Coronary artery (tissue), 2 donors: ENCODE measurements around the gene TIGD4.

Experiments used
- DNase-seq: peaks from one replicate; pipeline ENCODE4 v3.0.0-alpha.2; 2017; ENCODE audit warnings: low spot score
- H3K27ac ChIP-seq, 2 donors: fragments of 200-600 bp; sonication (generic); one replicate each; pipeline ENCODE4 v1.5.1; 2016 to 2019
- H3K4me3 ChIP-seq: fragments of 200-600 bp; sonication (generic); 2 replicates; pipeline ENCODE4 v1.5.1; 2016; ENCODE audit warnings: mild to moderate bottlenecking, moderate library complexity
- TF ChIP-seq, protein P1 (sequence below): fragments of 200-600 bp; sonication (generic); IDR thresholded peaks from one replicate; pipeline ENCODE4 v1.5.1; 2019; ENCODE audit warnings: antibody characterized with exemption

The TIGD4 gene

DNA sequence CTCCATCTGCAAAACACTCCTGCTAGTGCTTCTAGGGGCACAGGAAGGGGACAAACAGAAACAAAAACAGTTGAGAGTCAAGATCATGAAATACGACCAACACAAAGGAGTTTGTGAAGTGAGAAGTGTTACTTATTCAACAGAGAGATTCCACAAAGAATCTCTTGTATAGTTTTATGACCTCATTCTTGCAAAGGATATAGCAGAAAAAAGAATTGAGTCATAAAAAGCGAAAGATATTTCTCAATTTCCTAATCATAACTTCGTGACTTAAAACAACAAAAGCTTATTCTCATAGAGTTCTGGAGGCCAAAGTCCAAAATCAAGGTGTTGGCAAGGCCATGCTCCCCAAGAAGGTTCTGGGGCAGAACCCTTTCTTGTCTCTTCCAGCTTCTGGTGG, 40.7 kb downstream of the TIGD4 start:
- TF ChIP-seq, protein P1, sequence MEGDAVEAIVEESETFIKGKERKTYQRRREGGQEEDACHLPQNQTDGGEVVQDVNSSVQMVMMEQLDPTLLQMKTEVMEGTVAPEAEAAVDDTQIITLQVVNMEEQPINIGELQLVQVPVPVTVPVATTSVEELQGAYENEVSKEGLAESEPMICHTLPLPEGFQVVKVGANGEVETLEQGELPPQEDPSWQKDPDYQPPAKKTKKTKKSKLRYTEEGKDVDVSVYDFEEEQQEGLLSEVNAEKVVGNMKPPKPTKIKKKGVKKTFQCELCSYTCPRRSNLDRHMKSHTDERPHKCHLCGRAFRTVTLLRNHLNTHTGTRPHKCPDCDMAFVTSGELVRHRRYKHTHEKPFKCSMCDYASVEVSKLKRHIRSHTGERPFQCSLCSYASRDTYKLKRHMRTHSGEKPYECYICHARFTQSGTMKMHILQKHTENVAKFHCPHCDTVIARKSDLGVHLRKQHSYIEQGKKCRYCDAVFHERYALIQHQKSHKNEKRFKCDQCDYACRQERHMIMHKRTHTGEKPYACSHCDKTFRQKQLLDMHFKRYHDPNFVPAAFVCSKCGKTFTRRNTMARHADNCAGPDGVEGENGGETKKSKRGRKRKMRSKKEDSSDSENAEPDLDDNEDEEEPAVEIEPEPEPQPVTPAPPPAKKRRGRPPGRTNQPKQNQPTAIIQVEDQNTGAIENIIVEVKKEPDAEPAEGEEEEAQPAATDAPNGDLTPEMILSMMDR = no peak
- DNase-seq = no peak

DNA sequence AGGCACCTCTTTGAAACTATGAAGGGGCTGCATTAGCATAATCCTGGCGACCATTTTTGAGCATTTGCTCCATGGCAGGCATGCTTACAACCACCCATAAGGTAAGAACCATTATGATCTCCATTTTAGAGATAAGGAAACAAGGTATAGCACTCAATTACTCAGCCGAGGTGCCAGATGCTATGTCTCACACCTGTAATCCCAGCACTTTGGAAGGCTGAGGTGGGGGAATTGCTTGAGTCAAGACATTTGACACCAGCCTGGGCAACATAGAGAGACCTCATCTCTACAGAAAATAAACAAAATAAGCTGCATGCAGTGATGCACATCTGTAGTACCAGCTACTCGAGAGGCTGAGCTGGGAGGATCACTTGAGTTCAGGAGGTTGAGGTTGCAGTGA, 43.6 kb downstream of the TIGD4 start:
- no peak for DNase-seq
- TF ChIP-seq, protein P1 = no peak
- Histone ChIP-seq H3K4me3 (no peak overlapping the region), H3K27ac (no peak overlapping the region)

More for the DNA sequence above, 40.7 kb downstream of the TIGD4 start:
- no peak overlapping the region for H3K4me3 ChIP-seq
- no peak overlapping the region for H3K27ac ChIP-seq

DNA sequence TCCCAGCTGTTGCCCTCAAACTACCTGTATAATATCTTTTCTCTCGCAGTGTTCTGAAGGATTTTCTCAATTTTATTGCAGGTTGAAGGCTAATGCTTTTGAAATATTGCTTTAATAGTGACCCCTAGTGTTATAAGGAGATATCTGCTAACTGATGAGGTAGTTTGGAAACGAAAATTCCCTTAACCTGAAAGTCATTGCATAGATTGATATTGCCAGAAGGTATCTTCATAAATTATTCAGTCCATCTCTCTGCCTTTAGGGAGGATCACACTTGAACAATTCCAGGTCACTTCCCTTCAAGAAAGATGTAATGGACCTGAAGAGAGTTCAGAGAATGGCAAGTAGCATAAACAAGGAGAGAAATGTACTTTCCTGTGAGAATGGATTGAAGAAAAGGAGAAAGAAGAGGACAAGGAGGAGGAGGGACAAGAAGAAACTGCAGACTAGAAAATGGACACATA, 44.1 kb downstream of the TIGD4 start:
- H3K27ac ChIP-seq = no peak overlapping the region
- DNase-seq = no peak
- TF ChIP-seq, protein P1 = no peak
- H3K4me3 ChIP-seq = no peak overlapping the region

DNA sequence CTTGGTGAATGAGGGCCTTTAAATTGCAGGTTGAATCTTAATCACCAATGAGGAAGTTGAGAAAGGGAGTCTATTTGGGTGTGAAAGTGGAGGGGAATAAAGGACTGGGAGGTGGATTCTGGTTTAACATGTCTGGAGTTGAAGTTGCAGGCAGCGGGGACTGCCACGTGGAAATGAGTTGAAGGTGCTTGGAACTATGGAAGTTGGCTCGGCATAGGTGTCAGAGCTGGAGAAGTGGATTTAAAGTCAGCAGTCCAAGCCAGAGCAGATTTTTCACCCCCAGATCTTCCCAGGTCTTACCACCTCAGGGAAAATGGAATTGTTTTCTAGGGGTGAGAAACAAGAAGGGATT, 44.9 kb downstream of the TIGD4 start:
- H3K27ac ChIP-seq = no peak overlapping the region
- TF ChIP-seq, protein P1 = no peak
- no peak overlapping the region for H3K4me3 ChIP-seq
- DNase-seq = no peak

DNA sequence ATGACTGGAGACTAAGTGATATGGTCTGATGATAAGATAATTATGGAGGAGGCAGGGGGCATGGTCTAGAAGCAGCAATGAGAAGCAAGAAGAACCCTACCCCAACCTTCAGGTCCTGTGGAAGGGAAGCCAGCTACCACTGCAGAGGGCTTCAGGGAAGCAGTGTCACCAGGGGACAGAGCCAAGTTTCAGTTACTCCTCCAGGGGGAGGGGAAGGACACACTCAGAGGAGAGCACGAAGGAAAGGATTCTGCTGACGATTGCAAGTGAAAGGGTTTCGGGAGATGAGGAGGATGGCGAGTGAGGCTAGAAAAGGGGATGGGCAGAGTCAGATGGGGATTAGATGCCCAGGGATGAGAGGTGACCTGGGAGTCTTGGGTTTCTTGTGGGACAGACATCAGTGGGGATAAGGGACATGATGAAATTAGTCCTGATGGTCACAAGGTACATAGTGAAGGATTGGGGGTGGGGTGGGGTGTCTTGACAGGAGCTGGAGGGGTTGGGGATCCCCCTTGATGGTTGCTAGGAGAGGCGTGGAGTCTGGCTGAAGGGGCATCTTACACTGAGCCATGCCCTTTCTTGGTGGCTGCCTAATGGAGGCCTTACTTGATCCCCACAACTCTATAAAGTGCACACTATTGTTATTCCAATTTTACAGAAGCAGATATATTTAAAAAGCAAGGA, 45.4 kb downstream of the TIGD4 start:
- DNase-seq = no peak
- no peak overlapping the region for H3K27ac ChIP-seq
- no peak overlapping the region for H3K4me3 ChIP-seq
- TF ChIP-seq, protein P1 = no peak

DNA sequence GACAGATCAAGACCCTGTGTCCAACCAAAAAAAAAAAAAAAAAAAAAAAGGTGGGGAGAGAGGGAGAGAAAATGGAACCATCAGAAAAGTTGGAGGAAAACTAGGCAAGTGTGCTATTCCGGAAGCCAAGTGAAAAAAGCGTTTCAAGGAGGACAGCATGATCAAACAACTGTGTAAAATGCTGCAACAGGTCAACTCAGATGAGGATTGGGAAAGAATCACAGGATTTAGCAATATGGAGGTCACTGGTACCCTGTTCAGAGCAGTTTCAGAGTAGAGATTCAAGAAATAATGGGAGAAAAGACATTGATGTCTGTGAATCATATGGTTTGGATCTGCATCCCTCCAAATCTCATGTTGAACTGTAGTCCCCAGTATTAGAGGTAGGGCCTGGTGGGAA, 47.5 kb downstream of the TIGD4 start:
- no peak overlapping the region for H3K4me3 ChIP-seq
- no peak for DNase-seq
- TF ChIP-seq, protein P1 = no peak
- no peak overlapping the region for H3K27ac ChIP-seq

DNA sequence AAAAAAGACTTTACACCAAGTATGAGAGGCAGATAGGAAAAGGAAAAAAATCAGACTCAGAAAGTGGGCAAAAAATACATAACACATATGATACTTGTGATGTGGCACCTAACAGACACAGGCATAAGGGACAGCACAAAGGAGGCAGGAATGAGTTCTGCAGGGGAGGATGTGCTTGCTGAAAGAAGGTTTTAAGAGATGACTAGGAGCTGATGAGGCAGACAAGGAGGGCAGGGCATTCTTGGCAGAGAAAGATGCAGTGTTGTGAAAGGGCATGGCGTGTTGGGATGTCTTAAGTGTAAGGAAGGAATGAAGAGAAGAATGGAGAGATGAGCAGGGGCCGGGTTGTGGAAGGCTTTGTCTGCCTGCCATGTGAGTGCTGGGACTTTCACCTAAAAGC, 50.1 kb downstream of the TIGD4 start:
- TF ChIP-seq, protein P1 = no peak
- no peak for DNase-seq
- H3K4me3 ChIP-seq = no peak overlapping the region
- no peak overlapping the region for H3K27ac ChIP-seq
